Measurements from ENCODE around the gene BUD31. TPM values are rescaled to one million over a fixed set of nuclear protein-coding genes. Genes with fewer than 3 reads are reported as not detected.
A peak's percentile ranks its signal among the peaks of the same experiment; 100 is the strongest.

BUD31 gene
- total and polyA plus RNA-seq, 2 of the 4 experiments (the other 2 are of a cell fraction), result 72.6 to 97.2 TPM

GRCh38 chr7:99362801-99363200, 46.0 kb upstream of the BUD31 start:
- H3K4me2 ChIP-seq (ENCODE audit: low read depth, low read length), result no peak overlapping the region
- POLR2A ChIA-PET (ENCODE audit: unreplicated experiment), result no interaction called here

More at GRCh38 chr7:99362801-99363200, 46.0 kb upstream of the BUD31 start:
- no peak overlapping the region for H3K18ac ChIP-seq (ENCODE audit: low read depth, low read length)
- H3K14ac ChIP-seq (replicated peaks; ENCODE audit: low read depth, low read length), result no peak overlapping the region
- no peak overlapping the region for H2BK20ac ChIP-seq (ENCODE audit: low read depth, low read length)
- H3K27me3 ChIP-seq (ENCODE audit: control insufficient read depth, insufficient read depth, low read length), result no peaks in the 10 kb centered on the region
- no peak overlapping the region for H3K23ac ChIP-seq (ENCODE audit: low read depth, low read length)
- dilution Hi-C loops (cut with HindIII; ENCODE audit: low sequenced_read_pairs, unreplicated experiment) (no loop called here), intact Hi-C loops (cut with micrococcal nuclease) (no loop called here), in situ Hi-C loops (cut with MboI; ENCODE audit: low sequenced_read_pairs) (no loop called here)
- H2AFZ ChIP-seq (replicated peaks; ENCODE audit: low read length, poor library complexity), result no peak overlapping the region
- H2BK15ac ChIP-seq (ENCODE audit: low read depth, low read length), result no peak overlapping the region
- ATAC-seq (ENCODE audit: low read depth), result peak; percentile 94
- TF ChIP-seq RAD21 (IDR thresholded peaks at IDR 0.05; ENCODE audit: low read length) (peak; percentile 16; the same call in 1 of the 2 replicates), MXI1 (IDR thresholded peaks at IDR 0.05; ENCODE audit: borderline replicate concordance, low read depth, low read length) (0 out of 2 replicates have a peak, but pooled peaks have one; percentile 60), CHD1 (IDR thresholded peaks at IDR 0.05; ENCODE audit: low read depth, low read length) (no peak), NFE2L2 (IDR thresholded peaks at IDR 0.05; ENCODE audit: low read depth, low read length) (peak; percentile 22; the same call in 1 of the 2 replicates), BHLHE40 (IDR thresholded peaks at IDR 0.05; ENCODE audit: low read depth, low read length) (peak; percentile 79), FOS (IDR thresholded peaks at IDR 0.05; ENCODE audit: low read depth, low read length) (peak; percentile 63)
- H4K5ac ChIP-seq (ENCODE audit: low read depth, low read length), result no peak overlapping the region
- H2BK120ac ChIP-seq (ENCODE audit: low read depth, low read length), result no peak overlapping the region
- H3K4ac ChIP-seq (ENCODE audit: low read depth, low read length), result no peak overlapping the region
- no peak overlapping the region for H3K9ac ChIP-seq (ENCODE audit: low read depth, low read length)
- peaks cover 16 to 45% of the 10 kb centered on the region in 2 experiments for H3K79me1 ChIP-seq (ENCODE audit: low read depth in 1 of 2, low read length in 2 of 2)
- H2BK5ac ChIP-seq (ENCODE audit: low read depth, low read length, poor library complexity, severe bottlenecking), result peak overlapping the region; percentile 42
- H4K8ac ChIP-seq (ENCODE audit: low read depth in 2 of 2, low read length in 2 of 2), result no peak overlapping the region
- H3K56ac ChIP-seq (ENCODE audit: extremely low read depth, insufficient read depth, low read length), result no peak overlapping the region
- H3K9me3 ChIP-seq (ENCODE audit: control insufficient read depth, insufficient read depth, low read length), result no peaks in the 10 kb centered on the region
- DNase-seq, result peak; percentile 96
- peaks cover 2% of the 10 kb centered on the region; the same call in 1 of the 2 replicates for H3K4me1 ChIP-seq (ENCODE audit: control insufficient read depth, insufficient read depth, low read length)
- BruUV-seq (replicated peaks), result no TSS peak
- H3K36me3 ChIP-seq (ENCODE audit: control insufficient read depth, insufficient read depth, low read length), result peaks cover 54% of the 10 kb centered on the region
- H4K91ac ChIP-seq (ENCODE audit: insufficient read depth, low read depth, low read length), result no peak overlapping the region
- peaks cover 24% of the 10 kb centered on the region for H4K20me1 ChIP-seq (ENCODE audit: insufficient read depth, low read length)
- WGBS, 2 experiments (ENCODE audit: extremely low coverage in 2 of 2, insufficient read length in 1 of 2), result no CpG with 5 or more reads among the region's 3 CpGs
- CTCF ChIA-PET, result interaction anchor here (0.7 kb wide), 2 partner anchors 24 to 264 kb away, joined by 3 to 4 read pairs; no protein-coding TSS in a partner anchor
- no peak overlapping the region for H3K27ac ChIP-seq (ENCODE audit: insufficient read depth, low read length)
- no peak overlapping the region for H3K4me3 ChIP-seq (ENCODE audit: insufficient read depth, low read depth, low read length)
- H2AK9ac ChIP-seq (replicated peaks; ENCODE audit: low read depth, low read length, poor library complexity), result no peak overlapping the region
- H2AK5ac ChIP-seq (ENCODE audit: low read depth, low read length), result no peak overlapping the region
- peaks cover 6% of the 10 kb centered on the region for H3K9me1 ChIP-seq (ENCODE audit: insufficient read depth, low read length)

Data from IMR-90 (cell line).